ENCODE data around the gene CLSTN2. TPM values are rescaled to one million over a fixed set of nuclear protein-coding genes. Genes with fewer than 3 reads are reported as not detected.

CLSTN2 gene
- total and polyA plus RNA-seq, 2 experiments from 2014 or later: 3.5 to 7.0 TPM

GRCh38 chr3:140470962-140471361, 536.0 kb downstream of the CLSTN2 start:
- H3K4me1 ChIP-seq (ENCODE audit: low read depth): no peaks in the 10 kb centered on the region
- no peaks in the 10 kb centered on the region for H3K36me3 ChIP-seq
- H3K27ac ChIP-seq: no peak overlapping the region
- no peak overlapping the region for H3K4me3 ChIP-seq
- no peak for DNase-seq (ENCODE audit: low read depth in 1 of 2, low spot score in 1 of 2)
- no peaks in the 10 kb centered on the region for H3K9me3 ChIP-seq (ENCODE audit: low read depth)
- H3K27me3 ChIP-seq: peaks cover 10% of the 10 kb centered on the region
- TF ChIP-seq, protein P1, sequence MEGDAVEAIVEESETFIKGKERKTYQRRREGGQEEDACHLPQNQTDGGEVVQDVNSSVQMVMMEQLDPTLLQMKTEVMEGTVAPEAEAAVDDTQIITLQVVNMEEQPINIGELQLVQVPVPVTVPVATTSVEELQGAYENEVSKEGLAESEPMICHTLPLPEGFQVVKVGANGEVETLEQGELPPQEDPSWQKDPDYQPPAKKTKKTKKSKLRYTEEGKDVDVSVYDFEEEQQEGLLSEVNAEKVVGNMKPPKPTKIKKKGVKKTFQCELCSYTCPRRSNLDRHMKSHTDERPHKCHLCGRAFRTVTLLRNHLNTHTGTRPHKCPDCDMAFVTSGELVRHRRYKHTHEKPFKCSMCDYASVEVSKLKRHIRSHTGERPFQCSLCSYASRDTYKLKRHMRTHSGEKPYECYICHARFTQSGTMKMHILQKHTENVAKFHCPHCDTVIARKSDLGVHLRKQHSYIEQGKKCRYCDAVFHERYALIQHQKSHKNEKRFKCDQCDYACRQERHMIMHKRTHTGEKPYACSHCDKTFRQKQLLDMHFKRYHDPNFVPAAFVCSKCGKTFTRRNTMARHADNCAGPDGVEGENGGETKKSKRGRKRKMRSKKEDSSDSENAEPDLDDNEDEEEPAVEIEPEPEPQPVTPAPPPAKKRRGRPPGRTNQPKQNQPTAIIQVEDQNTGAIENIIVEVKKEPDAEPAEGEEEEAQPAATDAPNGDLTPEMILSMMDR (IDR thresholded peaks at IDR 0.05; ENCODE audit: low read depth, low read length): no peak

GRCh38 chr3:140472306-140473020, 537.5 kb downstream of the CLSTN2 start:
- H3K27ac ChIP-seq: no peak overlapping the region
- H3K9me3 ChIP-seq (ENCODE audit: low read depth): no peaks in the 10 kb centered on the region
- H3K36me3 ChIP-seq: no peaks in the 10 kb centered on the region
- no peak overlapping the region for H3K4me3 ChIP-seq
- DNase-seq (ENCODE audit: low read depth in 1 of 2, low spot score in 1 of 2): no peak
- no peaks in the 10 kb centered on the region for H3K4me1 ChIP-seq (ENCODE audit: low read depth)
- TF ChIP-seq, protein P1 (IDR thresholded peaks at IDR 0.05; ENCODE audit: low read depth, low read length): no peak
- peaks cover 9% of the 10 kb centered on the region for H3K27me3 ChIP-seq

GRCh38 chr3:140487566-140487965, 552.6 kb downstream of the CLSTN2 start:
- TF ChIP-seq, protein P1 (IDR thresholded peaks at IDR 0.05; ENCODE audit: low read depth, low read length): no peak
- H3K36me3 ChIP-seq: no peaks in the 10 kb centered on the region
- no peaks in the 10 kb centered on the region for H3K9me3 ChIP-seq (ENCODE audit: low read depth)
- no peak for DNase-seq (ENCODE audit: low read depth in 1 of 2, low spot score in 1 of 2)
- H3K27ac ChIP-seq: no peak overlapping the region
- no peak overlapping the region for H3K4me3 ChIP-seq
- peaks cover 19% of the 10 kb centered on the region for H3K27me3 ChIP-seq
- no peaks in the 10 kb centered on the region for H3K4me1 ChIP-seq (ENCODE audit: low read depth)

DNA sequence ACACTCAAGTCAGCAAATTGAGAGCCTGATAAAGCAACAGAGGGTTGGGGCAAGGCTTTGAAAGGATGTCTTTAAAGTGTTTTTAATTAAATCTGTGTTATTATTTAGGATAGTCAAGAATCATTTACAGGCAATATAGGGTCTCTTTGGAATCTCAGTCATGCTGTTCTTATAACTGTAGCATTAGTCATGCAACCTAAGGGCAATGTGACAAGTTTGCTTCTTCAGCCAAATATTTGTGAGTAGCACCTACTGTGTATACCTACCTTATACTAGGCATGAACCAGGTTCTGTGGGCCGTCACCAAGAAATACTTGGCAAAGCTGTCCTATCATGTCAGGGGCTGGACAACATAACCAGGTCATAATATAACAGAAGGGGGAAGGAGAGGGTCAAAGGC, 558.3 kb downstream of the CLSTN2 start:
- no peaks in the 10 kb centered on the region for H3K9me3 ChIP-seq (ENCODE audit: low read depth)
- peaks cover 57% of the 10 kb centered on the region for H3K27me3 ChIP-seq
- H3K36me3 ChIP-seq: no peaks in the 10 kb centered on the region
- no peak overlapping the region for H3K27ac ChIP-seq
- H3K4me1 ChIP-seq (ENCODE audit: low read depth): no peaks in the 10 kb centered on the region
- no peak for DNase-seq (ENCODE audit: low read depth in 1 of 2, low spot score in 1 of 2)
- H3K4me3 ChIP-seq: no peak overlapping the region
- TF ChIP-seq, protein P1 (IDR thresholded peaks at IDR 0.05; ENCODE audit: low read depth, low read length): no peak

DNA sequence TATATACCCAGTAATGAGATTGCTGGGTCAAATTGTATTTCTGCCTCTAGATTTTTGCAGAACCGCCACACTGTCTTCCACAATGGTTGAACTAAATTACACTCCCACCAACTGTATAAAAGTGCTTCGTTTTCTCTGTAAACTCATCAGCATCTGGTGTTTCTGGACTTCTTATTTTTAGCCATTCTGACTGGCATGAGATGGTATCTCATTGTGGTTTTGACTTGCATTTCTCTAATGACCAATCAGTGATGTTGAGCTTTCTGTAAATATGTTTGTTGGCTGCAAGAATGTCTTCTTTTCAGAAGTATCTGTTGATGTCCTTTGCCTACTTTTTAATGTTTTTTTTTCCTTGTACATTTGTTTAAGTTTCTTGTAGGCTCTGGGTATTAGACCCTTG, 560.0 kb downstream of the CLSTN2 start:
- Histone ChIP-seq H3K9me3 (ENCODE audit: low read depth) (no peaks in the 10 kb centered on the region), H3K27me3 (peaks cover 48% of the 10 kb centered on the region), H3K27ac (no peak overlapping the region), H3K36me3 (no peaks in the 10 kb centered on the region), H3K4me3 (no peak overlapping the region), H3K4me1 (ENCODE audit: low read depth) (no peaks in the 10 kb centered on the region)
- no peak for DNase-seq (ENCODE audit: low read depth in 1 of 2, low spot score in 1 of 2)
- TF ChIP-seq, protein P1 (IDR thresholded peaks at IDR 0.05; ENCODE audit: low read depth, low read length): no peak

All from cardiac muscle cell (in vitro differentiated cells and primary cell).